Muscle layer of duodenum (tissue), 2 donors: ENCODE measurements around the gene SRP68.
"Not testable (repeated sequence)": the region's sequence is repeated elsewhere in the genome, so short reads cannot be mapped to it uniquely, and the experiment has no call there.

ENCODE experiments used
- H3K27ac ChIP-seq: one replicate; pipeline ENCODE4 v1.7.0; 2013; ENCODE audit warnings: mild to moderate bottlenecking, low read length
- H3K27me3 ChIP-seq: one replicate; pipeline ENCODE4 v1.7.0; 2013; ENCODE audit warnings: low read depth, mild to moderate bottlenecking, control low read depth, low read length
- H3K36me3 ChIP-seq, 2 donors: one replicate each; pipeline ENCODE4 v1.7.0; 2013; ENCODE audit warnings: low read length in 2 of 2, control low read depth in 1 of 2, mild to moderate bottlenecking in 1 of 2; ENCODE audit not compliant: insufficient read depth in 2 of 2, control insufficient read depth in 1 of 2
- H3K4me1 ChIP-seq, 2 donors: one replicate each; pipeline ENCODE4 v1.7.0; 2013; ENCODE audit warnings: low read length in 2 of 2, mild to moderate bottlenecking in 2 of 2, control low read depth in 1 of 2, moderate library complexity in 1 of 2; ENCODE audit not compliant: insufficient read depth in 2 of 2, control insufficient read depth in 1 of 2
- H3K4me3 ChIP-seq, 2 donors: one replicate each; pipeline ENCODE4 v1.7.0; 2013; ENCODE audit warnings: low read length in 2 of 2, low read depth in 1 of 2, mild to moderate bottlenecking in 1 of 2
- H3K9me3 ChIP-seq, 2 donors: one replicate each; pipeline ENCODE4 v1.7.0; 2013; ENCODE audit warnings: low read length in 2 of 2, control low read depth in 1 of 2, mild to moderate bottlenecking in 1 of 2; ENCODE audit not compliant: control insufficient read depth in 1 of 2
- donor health status: healthy.

SRP68 gene

DNA sequence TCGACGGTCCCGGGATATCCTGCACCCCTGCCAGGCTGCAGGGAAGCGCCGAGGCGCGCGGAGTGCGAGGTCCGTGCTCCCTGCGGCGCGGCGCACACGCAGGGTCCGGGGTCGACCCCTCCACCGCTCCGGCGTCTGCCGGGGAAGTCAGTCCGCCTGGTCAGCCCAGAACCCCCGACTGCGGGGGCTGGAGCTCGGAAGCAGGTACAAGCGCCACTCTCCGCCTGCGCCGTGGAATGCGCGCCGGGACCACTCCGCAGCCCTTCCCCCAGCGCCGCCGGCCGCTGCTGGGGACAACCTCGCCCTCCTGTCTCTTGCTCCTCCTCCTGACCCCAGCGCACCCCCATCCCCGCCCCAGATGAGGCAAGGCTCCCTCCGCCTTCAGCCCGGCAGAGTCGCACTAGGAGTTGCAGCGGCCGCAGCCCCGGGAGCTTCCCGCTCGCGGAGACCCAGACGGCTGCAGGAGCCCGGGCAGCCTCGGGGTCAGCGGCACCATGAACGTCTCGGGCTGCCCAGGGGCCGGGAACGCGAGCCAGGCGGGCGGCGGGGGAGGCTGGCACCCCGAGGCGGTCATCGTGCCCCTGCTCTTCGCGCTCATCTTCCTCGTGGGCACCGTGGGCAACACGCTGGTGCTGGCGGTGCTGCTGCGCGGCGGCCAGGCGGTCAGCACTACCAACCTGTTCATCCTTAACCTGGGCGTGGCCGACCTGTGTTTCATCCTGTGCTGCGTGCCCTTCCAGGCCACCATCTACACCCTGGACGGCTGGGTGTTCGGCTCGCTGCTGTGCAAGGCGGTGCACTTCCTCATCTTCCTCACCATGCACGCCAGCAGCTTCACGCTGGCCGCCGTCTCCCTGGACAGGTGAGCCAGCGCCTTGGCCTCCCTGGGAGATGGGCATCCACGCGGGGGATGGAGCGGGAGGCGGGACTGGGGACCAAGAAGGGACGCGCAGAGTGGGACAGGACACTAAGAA, 2.4 kb upstream of the SRP68 start, which contains the start of gene GALR2:
Gene GALR2 (plus strand): TSS at position 392 of the 974 bp plus-strand sequence. CDS start 103 bp downstream, at position 495.
- H3K27ac ChIP-seq: no peak within 1 kb of the TSS
- H3K27me3 ChIP-seq: peaks cover 56% of the 10 kb centered on the region
- H3K9me3 ChIP-seq: no peaks in the 10 kb centered on the region
- H3K4me3 ChIP-seq: peak within 1 kb of the TSS; percentile 26 to 52
- no peaks in the 10 kb centered on the region for H3K36me3 ChIP-seq
- peaks cover 5 to 65% of the 10 kb centered on the region in 2 donors for H3K4me1 ChIP-seq

DNA sequence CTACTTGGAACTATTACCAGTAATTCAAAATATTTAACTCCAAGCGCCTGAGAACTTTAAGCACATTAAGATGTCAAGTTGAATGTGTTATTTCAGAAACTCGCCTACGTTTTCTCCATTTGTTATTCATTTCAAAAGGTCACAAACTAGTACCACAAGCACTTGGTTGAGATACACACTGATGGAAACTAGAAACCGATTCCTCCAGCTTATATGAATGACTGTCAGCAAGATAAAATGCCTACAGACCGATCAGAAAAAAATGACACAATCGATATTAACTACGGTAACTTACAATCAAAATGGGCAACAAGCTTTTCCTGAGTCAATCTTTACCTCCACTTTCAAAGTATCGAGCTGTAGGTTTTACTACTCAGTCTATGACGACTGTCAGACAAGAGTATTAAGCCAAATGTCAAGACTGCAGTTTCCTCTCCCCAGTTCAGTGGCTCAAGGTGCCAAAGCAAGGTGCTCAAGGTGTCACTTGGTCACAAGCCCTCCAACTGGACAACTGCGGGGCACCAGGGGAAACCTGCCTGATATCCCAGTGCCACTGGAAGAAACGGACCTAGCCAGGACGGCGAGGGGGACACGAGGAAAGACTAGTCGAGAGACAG, 678 bp downstream of the SRP68 start:
- H3K36me3 ChIP-seq: peaks cover 12 to 17% of the 10 kb centered on the region in 2 donors
- peaks cover 28% of the 10 kb centered on the region for H3K27me3 ChIP-seq
- H3K9me3 ChIP-seq: no peaks in the 10 kb centered on the region
- peaks cover 5 to 50% of the 10 kb centered on the region in 2 donors for H3K4me1 ChIP-seq
- peak overlapping the region; percentile 80 for H3K27ac ChIP-seq
- peak overlapping the region; percentile 80 to 96 for H3K4me3 ChIP-seq

DNA sequence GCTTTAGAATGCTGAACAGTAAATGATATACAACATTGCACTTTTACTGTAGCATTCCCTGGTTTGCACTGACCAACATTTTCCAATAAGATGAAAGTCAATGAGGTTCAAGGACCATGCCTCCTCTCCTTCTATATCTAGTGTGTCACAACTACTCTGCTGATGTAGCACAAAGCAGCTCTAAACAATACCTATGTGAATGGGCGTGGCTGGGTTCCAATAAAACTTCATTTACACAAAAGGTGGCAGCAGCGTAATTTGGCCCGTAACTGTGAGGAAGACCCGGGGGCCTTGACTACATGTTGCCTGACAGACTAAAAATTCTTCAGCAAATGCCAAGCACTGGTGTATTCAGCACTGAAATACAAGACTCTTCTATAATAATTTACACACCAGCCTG, 6.5 kb downstream of the SRP68 start:
- Histone ChIP-seq H3K4me1 (peaks cover 2 to 10% of the 10 kb centered on the region in 2 donors), H3K27ac (no peak overlapping the region), H3K4me3 (no peak overlapping the region), H3K36me3 (peaks cover 44 to 70% of the 10 kb centered on the region in 2 donors), H3K9me3 (no peaks in the 10 kb centered on the region), H3K27me3 (no peaks in the 10 kb centered on the region)

DNA sequence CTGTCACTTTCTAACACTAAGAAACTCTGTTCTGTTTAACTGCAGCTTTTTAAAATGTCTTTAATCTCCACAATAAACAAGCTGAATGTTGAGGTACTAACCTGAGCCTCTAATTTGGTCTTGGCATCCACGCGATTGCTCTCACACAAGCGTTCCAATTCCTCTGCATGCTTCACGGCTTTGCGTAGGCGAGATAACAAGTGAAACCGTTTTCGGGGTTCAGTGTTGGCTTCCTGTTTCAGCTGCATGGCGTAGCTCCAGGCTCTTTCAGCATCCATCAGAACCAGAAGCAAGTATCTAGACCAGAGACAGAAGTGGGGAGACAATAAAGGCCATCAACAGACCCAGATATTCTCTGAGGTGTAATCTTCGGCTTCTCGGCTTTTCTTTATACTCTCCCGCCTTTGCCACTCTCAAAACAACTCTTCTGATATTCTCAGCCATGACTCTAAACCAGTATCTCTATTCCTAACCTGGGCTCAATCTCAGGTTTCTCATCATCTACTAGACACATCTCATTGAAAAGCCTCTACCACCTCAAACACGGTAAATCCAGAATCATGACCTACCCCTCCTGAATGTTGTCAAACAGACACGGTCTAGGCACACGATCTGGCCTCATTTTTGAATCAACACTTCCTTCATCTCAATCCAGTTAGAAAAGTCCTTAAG, 8.3 kb downstream of the SRP68 start:
- Histone ChIP-seq H3K27ac (no peak overlapping the region), H3K27me3 (no peaks in the 10 kb centered on the region), H3K9me3 (no peaks in the 10 kb centered on the region), H3K36me3 (peaks cover 52 to 85% of the 10 kb centered on the region in 2 donors), H3K4me1 (no peaks in the 10 kb centered on the region), H3K4me3 (no peak overlapping the region)

DNA sequence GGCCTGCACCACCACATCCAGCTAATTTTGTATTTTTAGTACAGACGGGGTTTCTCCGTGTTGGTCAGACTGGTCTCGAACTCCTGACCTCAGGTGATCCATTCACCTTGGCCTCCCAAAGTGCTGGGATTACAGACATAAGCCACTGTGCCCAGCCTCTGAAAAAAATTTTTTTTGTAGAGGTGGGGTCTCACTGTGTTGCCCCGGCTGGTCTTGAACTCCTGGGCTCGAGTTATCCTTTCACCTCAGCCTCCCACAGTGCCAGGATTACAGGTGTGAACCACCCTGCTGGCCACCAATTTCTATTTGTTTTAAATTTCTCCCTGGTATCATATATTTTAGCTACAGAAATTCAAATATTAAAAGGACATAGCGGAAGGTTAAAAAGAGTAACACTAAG, 14.1 kb downstream of the SRP68 start:
- not testable (repeated sequence) for H3K4me3 ChIP-seq, H3K27ac ChIP-seq, H3K27me3 ChIP-seq, H3K4me1 ChIP-seq, H3K9me3 ChIP-seq
- peaks cover 45 to 76% of the 10 kb centered on the region in 2 donors for H3K36me3 ChIP-seq

DNA sequence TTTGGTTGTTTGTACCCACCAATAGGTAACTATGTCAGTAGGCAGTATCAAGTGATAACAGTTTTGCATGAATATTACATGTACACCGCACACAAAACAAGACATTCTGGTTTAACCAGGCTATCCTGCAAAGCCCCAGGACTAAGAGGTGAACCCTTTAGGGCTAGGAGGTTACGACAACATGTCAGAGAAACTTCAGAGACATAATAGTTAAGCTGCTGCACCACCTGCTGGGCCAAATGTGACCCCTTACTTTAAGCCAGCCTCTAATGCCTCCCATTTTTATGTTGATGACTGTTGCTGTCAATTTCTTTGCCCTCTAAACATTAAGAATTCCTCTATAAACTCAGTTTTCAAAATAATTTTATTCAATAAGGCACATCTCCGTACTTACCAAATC, 15.4 kb downstream of the SRP68 start:
- Histone ChIP-seq H3K36me3 (peaks cover 46 to 69% of the 10 kb centered on the region in 2 donors), H3K4me1 (no peaks in the 10 kb centered on the region), H3K27ac (no peak overlapping the region), H3K9me3 (no peaks in the 10 kb centered on the region), H3K27me3 (no peaks in the 10 kb centered on the region), H3K4me3 (no peak overlapping the region)

DNA sequence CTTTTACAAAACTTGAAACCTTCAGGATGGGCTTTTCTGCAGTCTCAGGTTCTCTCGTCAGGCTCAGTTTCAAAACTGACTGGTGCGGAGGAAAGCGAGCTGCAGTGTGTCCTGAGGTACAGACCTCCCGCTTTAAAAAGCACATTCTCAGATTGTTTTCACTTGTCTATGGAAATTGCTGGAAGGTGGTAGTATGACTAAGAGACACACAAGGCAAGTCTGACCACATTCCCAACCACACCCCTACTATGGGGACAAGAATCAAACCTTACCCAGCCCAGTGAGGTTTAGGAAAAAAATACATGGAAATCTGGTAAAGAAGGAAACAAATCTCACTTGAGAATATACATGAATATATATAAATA, 18.2 kb downstream of the SRP68 start:
- Histone ChIP-seq H3K4me1 (peaks cover 0 to 3% of the 10 kb centered on the region in 2 donors), H3K4me3 (no peak overlapping the region), H3K27ac (no peak overlapping the region), H3K9me3 (no peaks in the 10 kb centered on the region), H3K36me3 (peaks cover 51 to 57% of the 10 kb centered on the region in 2 donors), H3K27me3 (no peaks in the 10 kb centered on the region)

DNA sequence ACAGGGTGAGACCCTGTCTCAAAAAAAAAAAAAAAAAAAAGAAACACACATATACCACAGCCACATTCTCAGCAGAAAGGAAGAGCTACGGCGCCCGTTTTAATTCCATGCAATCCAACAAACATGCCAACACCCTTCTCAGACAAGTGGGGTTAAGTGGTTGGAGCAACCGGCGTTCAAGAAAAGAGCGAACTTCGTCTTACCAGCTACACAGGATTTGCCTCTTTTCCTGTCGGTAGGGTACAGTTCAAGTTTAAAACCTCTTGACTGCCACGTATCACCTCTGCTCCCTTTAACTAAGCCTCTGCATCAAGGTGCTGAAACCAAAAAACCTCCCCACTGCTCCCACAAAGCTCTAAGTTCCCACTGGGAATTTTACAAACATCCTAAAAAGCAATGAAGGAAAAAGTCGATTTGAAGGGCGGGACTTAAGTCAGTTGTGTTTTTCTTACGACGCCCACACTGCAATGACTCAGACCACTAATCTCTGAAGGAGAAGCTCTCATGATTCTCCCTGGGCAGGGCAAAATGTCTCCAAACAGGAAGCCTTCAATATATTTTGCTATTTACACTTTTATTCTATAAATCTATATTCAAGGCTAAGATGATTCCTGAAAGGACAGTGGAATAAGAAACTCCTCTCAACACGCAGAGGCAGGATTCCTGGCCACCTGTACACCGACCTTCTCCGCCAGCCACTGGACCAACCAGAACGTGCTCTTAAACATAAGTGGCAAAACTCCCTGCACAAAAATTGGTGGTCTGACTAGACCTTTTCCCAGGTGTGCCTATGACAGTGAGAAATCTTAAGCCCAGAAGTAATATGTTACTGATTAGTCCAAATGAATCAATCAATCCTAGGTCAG, 18.8 kb downstream of the SRP68 start:
- H3K9me3 ChIP-seq: no peaks in the 10 kb centered on the region
- no peaks in the 10 kb centered on the region for H3K27me3 ChIP-seq
- H3K36me3 ChIP-seq: peaks cover 51 to 54% of the 10 kb centered on the region in 2 donors
- H3K27ac ChIP-seq: no peak overlapping the region
- H3K4me3 ChIP-seq: peak overlapping the region in 1 of 2 donors; percentile 39
- peaks cover 0 to 9% of the 10 kb centered on the region in 2 donors for H3K4me1 ChIP-seq

DNA sequence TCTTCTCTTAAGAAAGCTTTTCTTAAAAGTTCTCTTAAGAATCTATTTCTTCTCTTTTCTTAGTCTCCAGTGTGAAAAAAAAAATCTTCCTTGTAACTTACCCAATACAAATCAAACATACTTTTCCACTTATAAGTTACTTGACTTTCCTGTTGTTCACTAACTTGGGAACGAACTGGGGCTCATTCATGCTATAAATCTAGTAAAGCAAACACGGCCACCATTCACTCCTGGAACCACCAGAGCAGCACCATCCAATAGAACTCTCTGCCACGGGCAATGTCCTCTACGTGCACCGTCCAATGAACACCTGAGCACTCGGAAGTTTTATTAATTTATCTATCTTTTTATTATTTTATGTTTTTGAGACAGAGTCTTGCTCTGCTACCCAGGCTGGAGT, 20.8 kb downstream of the SRP68 start:
- Histone ChIP-seq H3K4me1 (peaks cover 0 to 14% of the 10 kb centered on the region in 2 donors), H3K36me3 (peaks cover 51 to 52% of the 10 kb centered on the region in 2 donors), H3K4me3 (no peak overlapping the region), H3K9me3 (no peaks in the 10 kb centered on the region), H3K27ac (no peak overlapping the region), H3K27me3 (no peaks in the 10 kb centered on the region)

DNA sequence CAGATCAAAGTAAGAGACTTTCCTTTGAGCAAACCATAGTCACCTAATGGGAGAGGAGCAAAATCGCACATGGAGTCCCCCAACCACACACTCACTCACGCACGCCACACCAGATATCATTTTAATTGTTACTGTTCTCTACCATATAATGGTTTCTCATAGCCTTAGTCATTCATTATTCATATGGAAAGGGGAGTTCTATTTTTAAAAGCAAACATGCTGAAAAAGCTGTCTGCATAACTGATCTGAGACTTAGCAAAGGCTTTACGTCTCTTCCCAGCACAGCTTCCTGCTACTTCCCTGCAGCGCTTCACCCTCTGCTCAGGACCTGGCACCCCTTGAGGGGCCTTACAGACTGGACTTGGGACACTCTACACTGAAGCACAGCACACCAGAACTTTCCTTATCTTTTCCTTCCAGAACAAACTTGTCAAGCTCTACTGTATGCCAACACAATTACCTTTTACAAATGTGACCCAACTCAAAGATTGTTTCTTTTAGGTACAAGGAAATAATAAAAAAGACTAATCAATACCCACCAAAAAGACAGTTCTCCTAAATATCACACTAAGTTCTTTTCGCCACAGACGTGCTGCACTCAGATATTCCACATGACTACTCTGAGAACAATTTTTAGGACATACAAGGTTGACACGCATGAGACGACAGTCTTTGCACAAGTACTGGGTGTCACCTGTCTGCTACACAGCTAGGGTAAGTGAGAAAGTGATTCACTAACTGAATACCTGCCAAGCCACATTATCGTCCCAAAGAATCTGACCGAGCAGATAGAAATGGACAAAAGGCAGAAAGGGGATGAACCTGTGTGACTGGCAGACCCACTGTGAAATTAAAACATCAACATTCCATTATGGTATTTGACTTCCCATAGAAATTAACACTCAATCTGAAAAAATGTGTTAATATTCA, 21.5 kb downstream of the SRP68 start:
- Histone ChIP-seq H3K27ac (no peak overlapping the region), H3K36me3 (peaks cover 50 to 53% of the 10 kb centered on the region in 2 donors), H3K9me3 (no peaks in the 10 kb centered on the region), H3K4me3 (no peak overlapping the region), H3K27me3 (no peaks in the 10 kb centered on the region), H3K4me1 (peaks cover 0 to 14% of the 10 kb centered on the region in 2 donors)
